IPS-18c (cell line): ENCODE data around the gene OR52E5.

Experiments used
- H3K4me3 ChIP-seq: 2 replicates; pipeline ENCODE4 v1.7.0; 2013; ENCODE audit warnings: low read depth, mild to moderate bottlenecking, low read length, moderate library complexity; ENCODE audit not compliant: insufficient read depth
- H3K9me3 ChIP-seq: one replicate; pipeline ENCODE4 v1.6.1; 2013; ENCODE audit warnings: mild to moderate bottlenecking, low read length, moderate library complexity; ENCODE audit not compliant: control insufficient read depth, insufficient read depth

Gene OR52E5

GRCh38 chr11:5929571-5930368, 36.8 kb downstream of the OR52E5 start:
- Histone ChIP-seq H3K9me3 (peaks cover 13% of the 10 kb centered on the region), H3K4me3 (no peak overlapping the region)

GRCh38 chr11:5930614-5931013, 37.6 kb downstream of the OR52E5 start:
- Histone ChIP-seq H3K9me3 (peaks cover 13% of the 10 kb centered on the region), H3K4me3 (no peak overlapping the region)

GRCh38 chr11:5931061-5931460, 38.1 kb downstream of the OR52E5 start:
- Histone ChIP-seq H3K4me3 (no peak overlapping the region), H3K9me3 (peaks cover 13% of the 10 kb centered on the region)

GRCh38 chr11:5932671-5933070, 39.7 kb downstream of the OR52E5 start:
- Histone ChIP-seq H3K4me3 (no peak overlapping the region), H3K9me3 (peaks cover 13% of the 10 kb centered on the region)

GRCh38 chr11:5933116-5933515, 40.1 kb downstream of the OR52E5 start:
- no peak overlapping the region for H3K4me3 ChIP-seq
- H3K9me3 ChIP-seq: peaks cover 10% of the 10 kb centered on the region

GRCh38 chr11:5937868-5938602, 45.0 kb downstream of the OR52E5 start:
- no peak overlapping the region for H3K4me3 ChIP-seq
- no peaks in the 10 kb centered on the region for H3K9me3 ChIP-seq

GRCh38 chr11:5938603-5938965, 45.6 kb downstream of the OR52E5 start:
- Histone ChIP-seq H3K9me3 (no peaks in the 10 kb centered on the region), H3K4me3 (no peak overlapping the region)

GRCh38 chr11:5940748-5941147, 47.7 kb downstream of the OR52E5 start:
- H3K4me3 ChIP-seq: no peak overlapping the region

GRCh38 chr11:5941951-5942350, 48.9 kb downstream of the OR52E5 start, which contains the start of gene OR56A3:
TSS of gene OR56A3 (plus strand) at chr11:5942251. CDS start at chr11:5947347, 5,096 bp downstream.
- Histone ChIP-seq H3K9me3 (no peaks in the 10 kb centered on the region), H3K4me3 (no peak within 1 kb of the TSS)

More at GRCh38 chr11:5940748-5941147, 47.7 kb downstream of the OR52E5 start:
- H3K9me3 ChIP-seq: no peaks in the 10 kb centered on the region
